ENCODE measurements around the gene PARD3B. TPM values are rescaled to one million over a fixed set of nuclear protein-coding genes. Genes with fewer than 3 reads are reported as not detected.

Gene PARD3B
- polyA plus RNA-seq, 3 donors: not detected

DNA sequence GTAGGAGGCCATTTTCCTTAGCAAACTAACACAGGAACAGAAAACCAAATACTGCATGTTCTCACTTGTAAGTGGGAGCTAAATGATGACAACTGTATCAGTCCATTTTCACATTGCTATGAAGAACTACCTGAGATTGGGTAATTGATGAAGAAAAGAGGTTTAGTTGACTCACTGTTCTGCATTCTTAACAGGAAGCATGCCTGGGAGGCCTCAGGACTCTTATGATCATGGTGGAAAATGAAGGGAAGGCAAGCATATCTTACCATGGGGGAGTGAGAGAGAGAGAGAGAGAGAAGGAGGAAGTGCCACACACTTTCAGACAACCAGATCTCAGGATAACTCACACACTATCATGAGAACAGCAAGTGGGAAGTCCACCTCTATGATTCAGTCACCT is 105.3 kb downstream of the PARD3B start:
- Mint-ChIP-seq H3K9me3 (peaks cover 0 to 16% (median 9%) of the 10 kb centered on the region in 7 donors), H3K27me3 (ENCODE audit: low read depth in 3 of 3) (no peaks in the 10 kb centered on the region), H3K36me3 (no peaks in the 10 kb centered on the region), H3K4me1 (no peaks in the 10 kb centered on the region), H3K27ac (no peak overlapping the region), H3K4me3 (no peak overlapping the region)
- no peak overlapping the region for H3K4me3 ChIP-seq (replicated peaks in 1 of 3; ENCODE audit: low read depth in 2 of 3, low read length in 3 of 3)
- no peak for DNase-seq
- H4K20me1 ChIP-seq (ENCODE audit: insufficient read depth, low read length): no peaks in the 10 kb centered on the region
- H3K9ac ChIP-seq (ENCODE audit: insufficient read depth, low read length, poor library complexity, severe bottlenecking): no peak overlapping the region
- H3K79me2 ChIP-seq (ENCODE audit: insufficient read depth, low read length): no peaks in the 10 kb centered on the region
- H3K36me3 ChIP-seq (replicated peaks in 1 of 2; ENCODE audit: control insufficient read depth in 1 of 2, insufficient read depth in 2 of 2, low read length in 2 of 2): no peaks in the 10 kb centered on the region
- no peak overlapping the region for H2AFZ ChIP-seq (ENCODE audit: insufficient read depth, low read depth, low read length, poor library complexity, severe bottlenecking)
- no peaks in the 10 kb centered on the region for H3K4me1 ChIP-seq (ENCODE audit: control insufficient read depth in 1 of 2, insufficient read depth in 2 of 2, low read length in 2 of 2)
- H3K27me3 ChIP-seq (ENCODE audit: control insufficient read depth in 2 of 2, insufficient read depth in 2 of 2, low read length in 2 of 2): no peaks in the 10 kb centered on the region
- H3K9me3 ChIP-seq (replicated peaks in 1 of 2; ENCODE audit: control insufficient read depth in 1 of 2, insufficient read depth in 1 of 2, low read length in 2 of 2): peaks cover 8 to 10% of the 10 kb centered on the region in 2 donors
- no peak overlapping the region for H3K27ac ChIP-seq (ENCODE audit: low read depth in 1 of 2, low read length in 2 of 2)
- intact Hi-C loops (cut with micrococcal nuclease): no loop called here
- no peak overlapping the region for H3K4me2 ChIP-seq (replicated peaks; ENCODE audit: extremely low read depth, low read length, poor library complexity, severe bottlenecking)
- TF ChIP-seq, protein P1, sequence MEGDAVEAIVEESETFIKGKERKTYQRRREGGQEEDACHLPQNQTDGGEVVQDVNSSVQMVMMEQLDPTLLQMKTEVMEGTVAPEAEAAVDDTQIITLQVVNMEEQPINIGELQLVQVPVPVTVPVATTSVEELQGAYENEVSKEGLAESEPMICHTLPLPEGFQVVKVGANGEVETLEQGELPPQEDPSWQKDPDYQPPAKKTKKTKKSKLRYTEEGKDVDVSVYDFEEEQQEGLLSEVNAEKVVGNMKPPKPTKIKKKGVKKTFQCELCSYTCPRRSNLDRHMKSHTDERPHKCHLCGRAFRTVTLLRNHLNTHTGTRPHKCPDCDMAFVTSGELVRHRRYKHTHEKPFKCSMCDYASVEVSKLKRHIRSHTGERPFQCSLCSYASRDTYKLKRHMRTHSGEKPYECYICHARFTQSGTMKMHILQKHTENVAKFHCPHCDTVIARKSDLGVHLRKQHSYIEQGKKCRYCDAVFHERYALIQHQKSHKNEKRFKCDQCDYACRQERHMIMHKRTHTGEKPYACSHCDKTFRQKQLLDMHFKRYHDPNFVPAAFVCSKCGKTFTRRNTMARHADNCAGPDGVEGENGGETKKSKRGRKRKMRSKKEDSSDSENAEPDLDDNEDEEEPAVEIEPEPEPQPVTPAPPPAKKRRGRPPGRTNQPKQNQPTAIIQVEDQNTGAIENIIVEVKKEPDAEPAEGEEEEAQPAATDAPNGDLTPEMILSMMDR (IDR thresholded peaks at IDR 0.05): no peak

DNA sequence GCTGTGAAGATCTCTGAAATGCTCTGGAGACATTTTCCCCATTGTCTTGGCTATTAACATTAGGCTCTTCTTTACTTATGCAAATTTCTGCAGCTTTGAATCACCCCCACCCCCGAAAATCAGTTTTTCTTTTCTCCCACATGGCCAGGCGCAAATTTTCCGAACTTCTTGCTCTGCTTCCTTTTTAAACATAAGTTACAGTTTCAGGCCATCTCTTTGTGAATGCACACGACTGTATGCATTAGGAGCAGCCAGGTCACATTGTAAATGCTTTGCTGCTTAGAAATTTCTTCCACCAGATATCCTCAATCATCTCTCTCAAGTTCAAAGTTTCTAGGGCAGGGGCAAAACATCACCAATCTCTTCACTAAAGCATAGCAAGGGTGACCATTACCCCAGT is 106.8 kb downstream of the PARD3B start:
- no peaks in the 10 kb centered on the region for H3K36me3 Mint-ChIP-seq
- no peak for DNase-seq
- H3K79me2 ChIP-seq (ENCODE audit: insufficient read depth, low read length): no peaks in the 10 kb centered on the region
- no peak overlapping the region for H3K27ac ChIP-seq (ENCODE audit: low read depth in 1 of 2, low read length in 2 of 2)
- H2AFZ ChIP-seq (ENCODE audit: insufficient read depth, low read depth, low read length, poor library complexity, severe bottlenecking): no peak overlapping the region
- H3K9me3 Mint-ChIP-seq: peaks cover 0 to 16% (median 9%) of the 10 kb centered on the region in 7 donors
- no peaks in the 10 kb centered on the region for H3K4me1 ChIP-seq (ENCODE audit: control insufficient read depth in 1 of 2, insufficient read depth in 2 of 2, low read length in 2 of 2)
- H3K36me3 ChIP-seq (replicated peaks in 1 of 2; ENCODE audit: control insufficient read depth in 1 of 2, insufficient read depth in 2 of 2, low read length in 2 of 2): no peaks in the 10 kb centered on the region
- H3K27ac Mint-ChIP-seq: no peak overlapping the region
- no peaks in the 10 kb centered on the region for H3K27me3 ChIP-seq (ENCODE audit: control insufficient read depth in 2 of 2, insufficient read depth in 2 of 2, low read length in 2 of 2)
- H3K4me3 Mint-ChIP-seq: no peak overlapping the region
- 94% methylated on average over 4 of the region's 4 CpGs for WGBS (ENCODE audit: insufficient coverage)
- H3K4me1 Mint-ChIP-seq: no peaks in the 10 kb centered on the region
- TF ChIP-seq, protein P1 (IDR thresholded peaks at IDR 0.05): no peak
- intact Hi-C loops (cut with micrococcal nuclease): no loop called here
- H4K20me1 ChIP-seq (ENCODE audit: insufficient read depth, low read length): no peaks in the 10 kb centered on the region
- no peak overlapping the region for H3K9ac ChIP-seq (ENCODE audit: insufficient read depth, low read length, poor library complexity, severe bottlenecking)
- peaks cover 8 to 10% of the 10 kb centered on the region in 2 donors for H3K9me3 ChIP-seq (replicated peaks in 1 of 2; ENCODE audit: control insufficient read depth in 1 of 2, insufficient read depth in 1 of 2, low read length in 2 of 2)
- H3K4me2 ChIP-seq (replicated peaks; ENCODE audit: extremely low read depth, low read length, poor library complexity, severe bottlenecking): no peak overlapping the region
- H3K4me3 ChIP-seq (replicated peaks in 1 of 3; ENCODE audit: low read depth in 2 of 3, low read length in 3 of 3): no peak overlapping the region
- H3K27me3 Mint-ChIP-seq (ENCODE audit: low read depth in 3 of 3): no peaks in the 10 kb centered on the region

Measured in CD14-positive monocyte (primary cell).